DOHH2 (cell line): ENCODE data around the gene CABLES1.
"Not testable (repeated sequence)": the region's sequence is repeated elsewhere in the genome, so short reads cannot be mapped to it uniquely, and the experiment has no call there.

ENCODE experiments used
- H3F3A ChIP-seq: fragments of 200-600 bp; sonication (generic), shearing (Covaris generic); 2 replicates; pipeline ENCODE4 v1.6.0; 2016; ENCODE audit warnings: antibody characterized with exemption, mild to moderate bottlenecking; ENCODE audit not compliant: control insufficient read depth, insufficient read depth
- H3K27ac ChIP-seq: fragments of 200-600 bp; sonication (generic); 2 replicates; pipeline ENCODE4 v1.5.1; 2014; ENCODE audit warnings: low read depth, mild to moderate bottlenecking, low read length, moderate library complexity
- H3K27me3 ChIP-seq: fragments of 200-600 bp; sonication (generic); 2 replicates; pipeline ENCODE4 v1.6.1; 2014; ENCODE audit warnings: mild to moderate bottlenecking, low read length, mixed read lengths; ENCODE audit not compliant: control insufficient read depth
- H3K36me3 ChIP-seq: fragments of 200-600 bp; sonication (generic); 2 replicates; pipeline ENCODE4 v1.6.1; 2014; ENCODE audit warnings: mild to moderate bottlenecking, low read length, moderate library complexity, mixed read lengths; ENCODE audit not compliant: control insufficient read depth
- H3K4me1 ChIP-seq: fragments of 200-600 bp; sonication (generic); 2 replicates; pipeline ENCODE4 v1.6.1; 2014; ENCODE audit warnings: mild to moderate bottlenecking, low read length, mixed read lengths; ENCODE audit not compliant: control insufficient read depth
- H3K4me2 ChIP-seq: fragments of 200-600 bp; sonication (generic); 2 replicates; pipeline ENCODE4 v1.6.0; 2014; ENCODE audit warnings: mild to moderate bottlenecking, low read length, moderate library complexity
- H3K4me3 ChIP-seq: fragments of 200-600 bp; sonication (generic); 2 replicates; pipeline ENCODE4 v1.5.1; 2014; ENCODE audit warnings: mild to moderate bottlenecking, low read length, mixed read lengths
- H3K79me2 ChIP-seq: fragments of 200-600 bp; sonication (generic); 2 replicates; pipeline ENCODE4 v1.6.1; 2014; ENCODE audit warnings: mild to moderate bottlenecking, low read length, mixed read lengths; ENCODE audit not compliant: control insufficient read depth
- H3K9me2 ChIP-seq: fragments of 200-600 bp; sonication (generic); replicated peaks from 2 replicates; pipeline ENCODE4 v1.6.1; 2014; ENCODE audit warnings: mild to moderate bottlenecking, low read length, mixed read lengths; ENCODE audit not compliant: control insufficient read depth
- H3K9me3 ChIP-seq: fragments of 200-600 bp; sonication (generic); 2 replicates; pipeline ENCODE4 v1.6.1; 2014; ENCODE audit warnings: antibody characterized with exemption, low read length, mixed read lengths; ENCODE audit not compliant: control insufficient read depth, insufficient read depth
- H4K20me1 ChIP-seq: fragments of 200-600 bp; sonication (generic); 2 replicates; pipeline ENCODE4 v1.6.0; 2014; ENCODE audit warnings: low read depth, mild to moderate bottlenecking, antibody characterized with exemption, low read length, moderate library complexity; ENCODE audit not compliant: control insufficient read depth, insufficient read depth
- EZH2phosphoT487 ChIP-seq: fragments of 200-600 bp; sonication (generic); IDR thresholded peaks from 2 replicates; pipeline ENCODE4 v1.6.1; 2017; ENCODE audit warnings: borderline replicate concordance, mild to moderate bottlenecking, antibody characterized with exemption, low read length, moderate library complexity, mixed read lengths
- TF ChIP-seq, protein P1 (sequence below): fragments of 200-600 bp; sonication (generic); IDR thresholded peaks from one replicate; pipeline ENCODE4 v1.5.1; 2014; ENCODE audit warnings: antibody characterized with exemption, mild to moderate bottlenecking, low read depth, low read length; ENCODE audit not compliant: poor library complexity, severe bottlenecking

CABLES1 gene

DNA sequence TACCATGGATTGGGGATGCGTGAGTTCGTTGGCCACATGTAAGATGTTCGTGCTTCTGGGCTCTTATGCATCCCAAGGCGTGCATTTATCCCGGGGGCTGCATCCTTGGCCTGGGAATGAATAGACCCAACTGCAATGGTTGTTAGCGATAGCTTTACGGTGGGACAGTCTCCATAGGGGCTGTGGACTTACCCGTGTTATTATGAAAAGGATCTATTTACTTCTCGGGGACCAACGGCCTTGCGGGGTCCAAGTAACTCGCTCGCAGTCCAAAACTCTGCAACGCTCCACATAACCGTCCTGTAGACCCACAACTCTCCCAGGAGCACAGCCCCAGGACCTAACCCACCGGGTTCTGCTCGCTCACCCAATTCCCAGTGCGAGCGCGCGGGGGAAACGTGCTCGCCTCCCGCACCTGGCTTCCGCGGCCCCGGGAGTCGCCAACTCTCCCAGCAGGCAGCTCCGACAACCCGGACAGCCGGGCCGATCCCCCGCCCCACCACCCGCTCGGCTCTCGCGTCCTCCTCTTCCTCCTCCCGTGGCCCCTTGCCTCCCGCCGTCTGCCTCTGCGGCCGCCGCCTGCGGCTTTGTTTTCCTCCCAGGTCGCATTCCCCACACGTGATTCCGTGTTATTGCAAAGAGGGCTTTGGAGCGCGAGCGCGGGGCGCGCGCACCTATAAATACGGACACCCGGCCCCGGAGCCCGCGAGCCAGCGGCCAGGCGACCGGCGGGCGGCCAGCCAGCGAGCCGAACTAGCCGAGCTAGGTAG is at the start of gene CABLES1:
CABLES1 (plus strand) TSS at position 706 of the 770 bp plus-strand sequence. CDS start 278 bp downstream, outside the sequence.
- H3K36me3 ChIP-seq: no peaks in the 10 kb centered on the region
- no peaks in the 10 kb centered on the region for H4K20me1 ChIP-seq
- peaks cover 36% of the 10 kb centered on the region for H3K27me3 ChIP-seq
- H3K9me3 ChIP-seq: no peaks in the 10 kb centered on the region
- peak within 1 kb of the TSS; percentile 61 for H3K4me2 ChIP-seq
- no peaks in the 10 kb centered on the region for H3K79me2 ChIP-seq
- H3K27ac ChIP-seq: peak within 1 kb of the TSS; percentile 6
- H3K9me2 ChIP-seq: no peaks in the 10 kb centered on the region
- H3K4me1 ChIP-seq: peaks cover 40% of the 10 kb centered on the region
- peaks cover 8% of the 10 kb centered on the region for H3F3A ChIP-seq
- TF ChIP-seq, protein P1, sequence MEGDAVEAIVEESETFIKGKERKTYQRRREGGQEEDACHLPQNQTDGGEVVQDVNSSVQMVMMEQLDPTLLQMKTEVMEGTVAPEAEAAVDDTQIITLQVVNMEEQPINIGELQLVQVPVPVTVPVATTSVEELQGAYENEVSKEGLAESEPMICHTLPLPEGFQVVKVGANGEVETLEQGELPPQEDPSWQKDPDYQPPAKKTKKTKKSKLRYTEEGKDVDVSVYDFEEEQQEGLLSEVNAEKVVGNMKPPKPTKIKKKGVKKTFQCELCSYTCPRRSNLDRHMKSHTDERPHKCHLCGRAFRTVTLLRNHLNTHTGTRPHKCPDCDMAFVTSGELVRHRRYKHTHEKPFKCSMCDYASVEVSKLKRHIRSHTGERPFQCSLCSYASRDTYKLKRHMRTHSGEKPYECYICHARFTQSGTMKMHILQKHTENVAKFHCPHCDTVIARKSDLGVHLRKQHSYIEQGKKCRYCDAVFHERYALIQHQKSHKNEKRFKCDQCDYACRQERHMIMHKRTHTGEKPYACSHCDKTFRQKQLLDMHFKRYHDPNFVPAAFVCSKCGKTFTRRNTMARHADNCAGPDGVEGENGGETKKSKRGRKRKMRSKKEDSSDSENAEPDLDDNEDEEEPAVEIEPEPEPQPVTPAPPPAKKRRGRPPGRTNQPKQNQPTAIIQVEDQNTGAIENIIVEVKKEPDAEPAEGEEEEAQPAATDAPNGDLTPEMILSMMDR: no peak
- TF ChIP-seq EZH2phosphoT487: peak; percentile 50; the same call in 1 of the 2 replicates
- H3K4me3 ChIP-seq: peak within 1 kb of the TSS; percentile 75

DNA sequence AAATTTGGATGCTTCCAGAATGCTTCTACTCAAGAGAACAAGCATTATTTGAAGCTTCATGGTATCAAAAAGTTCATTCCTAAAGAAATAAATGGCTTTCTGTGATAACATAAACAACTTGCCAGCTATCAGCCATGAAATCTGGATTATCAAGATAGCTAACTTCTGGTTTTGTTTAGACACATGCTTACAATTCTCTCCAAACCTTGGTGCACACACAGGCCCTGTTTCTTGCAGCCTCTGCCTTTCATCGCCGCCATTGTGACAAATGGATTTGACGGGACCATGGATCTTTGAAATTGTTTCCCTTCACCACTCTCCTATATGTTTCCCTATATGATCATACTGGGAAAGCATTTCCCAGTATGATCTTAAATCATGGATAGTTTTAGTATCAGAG is 47.9 kb upstream of the CABLES1 start:
- Histone ChIP-seq H4K20me1 (no peaks in the 10 kb centered on the region), H3K4me3 (no peak overlapping the region), H3K79me2 (no peaks in the 10 kb centered on the region), H3K4me1 (no peaks in the 10 kb centered on the region), H3K4me2 (no peak overlapping the region), H3K9me2 (no peaks in the 10 kb centered on the region), H3K27ac (no peak overlapping the region), H3K36me3 (no peaks in the 10 kb centered on the region), H3F3A (no peaks in the 10 kb centered on the region), H3K27me3 (peaks cover 12% of the 10 kb centered on the region), H3K9me3 (no peaks in the 10 kb centered on the region)
- TF ChIP-seq, protein P1: no peak
- TF ChIP-seq EZH2phosphoT487: no peak

DNA sequence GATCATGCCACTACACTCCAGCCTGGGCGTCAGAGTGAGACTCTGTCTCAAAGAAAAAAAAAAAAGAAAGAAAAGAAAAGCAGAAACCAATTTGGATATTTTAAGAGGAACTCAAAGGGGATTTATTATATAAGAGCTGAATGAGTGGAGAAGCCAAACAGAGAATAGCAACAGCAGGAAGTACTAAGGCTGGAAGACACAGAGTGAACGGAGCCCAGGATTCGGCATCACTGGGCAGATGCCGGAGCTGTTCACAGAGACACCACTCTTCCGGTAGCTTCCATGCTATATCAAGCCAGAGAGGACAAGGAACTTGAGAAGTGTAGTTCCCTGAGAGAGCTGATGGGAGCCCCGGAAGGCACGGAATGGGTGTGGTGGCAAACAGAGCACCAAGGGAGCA is 47.0 kb upstream of the CABLES1 start:
- H3K4me3 ChIP-seq: no peak overlapping the region
- no peaks in the 10 kb centered on the region for H3K36me3 ChIP-seq
- H4K20me1 ChIP-seq: no peaks in the 10 kb centered on the region
- peaks cover 12% of the 10 kb centered on the region for H3K27me3 ChIP-seq
- no peak for TF ChIP-seq EZH2phosphoT487
- TF ChIP-seq, protein P1: no peak
- H3K9me3 ChIP-seq: no peaks in the 10 kb centered on the region
- no peak overlapping the region for H3K27ac ChIP-seq
- H3K9me2 ChIP-seq: no peaks in the 10 kb centered on the region
- no peaks in the 10 kb centered on the region for H3K4me1 ChIP-seq
- H3K4me2 ChIP-seq: no peak overlapping the region
- no peaks in the 10 kb centered on the region for H3K79me2 ChIP-seq
- H3F3A ChIP-seq: no peaks in the 10 kb centered on the region

GRCh38 chr18:23091017-23091993 is 44.0 kb upstream of the CABLES1 start:
- not testable (repeated sequence) for H3K79me2 ChIP-seq, H3K9me2 ChIP-seq, H3K27me3 ChIP-seq, H3K4me2 ChIP-seq, H3K9me3 ChIP-seq, H4K20me1 ChIP-seq, H3K4me1 ChIP-seq, H3K27ac ChIP-seq, H3K36me3 ChIP-seq, H3F3A ChIP-seq, H3K4me3 ChIP-seq
